ENCODE measurements around the gene CAND1.

CAND1 gene

DNA sequence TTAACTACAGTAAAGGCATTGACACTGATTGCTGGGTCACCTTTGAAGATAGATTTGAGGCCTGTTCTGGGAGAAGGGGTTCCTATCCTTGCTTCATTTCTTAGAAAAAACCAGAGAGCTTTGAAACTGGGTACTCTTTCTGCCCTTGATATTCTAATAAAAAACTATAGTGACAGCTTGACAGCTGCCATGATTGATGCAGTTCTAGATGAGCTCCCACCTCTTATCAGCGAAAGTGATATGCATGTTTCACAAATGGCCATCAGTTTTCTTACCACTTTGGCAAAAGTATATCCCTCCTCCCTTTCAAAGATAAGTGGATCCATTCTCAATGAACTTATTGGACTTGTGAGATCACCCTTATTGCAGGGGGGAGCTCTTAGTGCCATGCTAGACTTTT lies 36.4 kb downstream of the CAND1 start:
- TF ChIP-seq CTBP1 (IDR thresholded peaks at IDR 0.05; ENCODE audit: borderline replicate concordance): no peak
- TF ChIP-seq ELF4 (IDR thresholded peaks at IDR 0.05): no peak
- TF ChIP-seq TARDBP (IDR thresholded peaks at IDR 0.05): no peak
- TF ChIP-seq FOXA1 (IDR thresholded peaks at IDR 0.05): no peak
- TF ChIP-seq ARNT (IDR thresholded peaks at IDR 0.05): no peak
- TF ChIP-seq BHLHE40 (IDR thresholded peaks at IDR 0.05; ENCODE audit: borderline replicate concordance): no peak
- TF ChIP-seq FOXK2 (IDR thresholded peaks at IDR 0.05): no peak
- no peak for TF ChIP-seq SP1 (IDR thresholded peaks at IDR 0.05)
- TF ChIP-seq PKNOX1 (IDR thresholded peaks at IDR 0.05): no peak
- no peak for TF ChIP-seq L3MBTL2 (conservative IDR thresholded peaks at IDR 0.05)
- no peak for TF ChIP-seq HDGF (IDR thresholded peaks at IDR 0.05; ENCODE audit: borderline replicate concordance)
- no peak for TF ChIP-seq SUZ12 (IDR thresholded peaks at IDR 0.05)
- no peak for TF ChIP-seq ZNF384 (IDR thresholded peaks at IDR 0.05)
- no peak for TF ChIP-seq LEF1 (IDR thresholded peaks at IDR 0.05; ENCODE audit: borderline replicate concordance)
- POLR2A ChIA-PET: interaction anchor here (3.1 kb wide), 1 partner anchor 36 kb away, joined by 10 read pairs; the partner anchor contains the start of gene CAND1
- DNase-seq (ENCODE audit: extremely low spot score): no peak
- CTCF ChIA-PET: no interaction called here

GRCh38 chr12:67306712-67307111 lies 37.6 kb downstream of the CAND1 start:
- no peak for DNase-seq (ENCODE audit: extremely low spot score)
- TF ChIP-seq NFRKB (IDR thresholded peaks at IDR 0.05): no peak
- no peak for TF ChIP-seq FOXK2 (IDR thresholded peaks at IDR 0.05)
- TF ChIP-seq CTBP1 (IDR thresholded peaks at IDR 0.05; ENCODE audit: borderline replicate concordance): no peak
- no peak for TF ChIP-seq TARDBP (IDR thresholded peaks at IDR 0.05)
- TF ChIP-seq ELF4 (IDR thresholded peaks at IDR 0.05): no peak
- no peak for TF ChIP-seq SUZ12 (IDR thresholded peaks at IDR 0.05)
- TF ChIP-seq PKNOX1 (IDR thresholded peaks at IDR 0.05): no peak
- TF ChIP-seq BHLHE40 (IDR thresholded peaks at IDR 0.05; ENCODE audit: borderline replicate concordance): no peak
- TF ChIP-seq FOXM1 (IDR thresholded peaks at IDR 0.05; ENCODE audit: borderline replicate concordance): no peak
- no peak for TF ChIP-seq LEF1 (IDR thresholded peaks at IDR 0.05; ENCODE audit: borderline replicate concordance)
- TF ChIP-seq ARNT (IDR thresholded peaks at IDR 0.05): no peak
- TF ChIP-seq HDGF (IDR thresholded peaks at IDR 0.05; ENCODE audit: borderline replicate concordance): no peak
- TF ChIP-seq FOXA1 (IDR thresholded peaks at IDR 0.05): no peak
- no peak for TF ChIP-seq ZNF384 (IDR thresholded peaks at IDR 0.05)
- ChIA-PET POLR2A (interaction anchor here (3.1 kb wide), 1 partner anchor 37 kb away, joined by 10 read pairs; the partner anchor contains the start of gene CAND1), CTCF (no interaction called here)

GRCh38 chr12:67315661-67316060 lies 46.5 kb downstream of the CAND1 start:
- CTCF ChIA-PET: no interaction called here
- POLR2A ChIA-PET: interaction anchor here (1.5 kb wide), 1 partner anchor 47 kb away, joined by 4 read pairs; the partner anchor contains the start of gene CAND1
- DNase-seq (ENCODE audit: extremely low spot score): no peak
- no peak for TF ChIP-seq FOXK2 (IDR thresholded peaks at IDR 0.05)
- TF ChIP-seq BHLHE40 (IDR thresholded peaks at IDR 0.05; ENCODE audit: borderline replicate concordance): no peak
- TF ChIP-seq ARNT (IDR thresholded peaks at IDR 0.05): no peak
- no peak for TF ChIP-seq ELF4 (IDR thresholded peaks at IDR 0.05)
- TF ChIP-seq TARDBP (IDR thresholded peaks at IDR 0.05): no peak
- TF ChIP-seq L3MBTL2 (conservative IDR thresholded peaks at IDR 0.05): no peak
- no peak for TF ChIP-seq FOXM1 (IDR thresholded peaks at IDR 0.05; ENCODE audit: borderline replicate concordance)
- TF ChIP-seq FOXA1 (IDR thresholded peaks at IDR 0.05): no peak
- no peak for TF ChIP-seq CTBP1 (IDR thresholded peaks at IDR 0.05; ENCODE audit: borderline replicate concordance)
- TF ChIP-seq NFRKB (IDR thresholded peaks at IDR 0.05): no peak
- no peak for TF ChIP-seq SUZ12 (IDR thresholded peaks at IDR 0.05)
- no peak for TF ChIP-seq HDGF (IDR thresholded peaks at IDR 0.05; ENCODE audit: borderline replicate concordance)
- TF ChIP-seq LEF1 (IDR thresholded peaks at IDR 0.05; ENCODE audit: borderline replicate concordance): no peak
- TF ChIP-seq ZNF384 (IDR thresholded peaks at IDR 0.05): no peak

DNA sequence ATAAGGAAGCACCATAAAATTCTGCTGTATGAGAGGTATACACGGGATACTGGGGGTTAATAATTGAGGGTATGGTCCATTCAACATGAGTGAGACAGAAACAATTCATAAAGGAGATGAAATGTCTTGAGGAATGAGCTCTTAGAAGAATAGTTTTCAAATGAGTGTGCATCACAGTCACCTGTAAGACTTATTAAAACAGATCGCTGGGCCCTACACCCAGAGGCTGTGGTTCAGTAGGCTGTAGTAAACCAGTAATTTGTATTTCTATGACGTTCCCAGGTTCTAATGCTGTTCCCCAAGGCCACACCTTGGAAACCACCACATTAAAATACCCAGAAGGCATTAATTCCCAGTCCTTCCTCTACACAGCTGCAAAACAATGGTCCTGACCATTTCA lies 49.6 kb downstream of the CAND1 start:
- CTCF ChIA-PET: no interaction called here
- no peak for DNase-seq (ENCODE audit: extremely low spot score)
- TF ChIP-seq PKNOX1 (IDR thresholded peaks at IDR 0.05) (no peak), SP1 (IDR thresholded peaks at IDR 0.05) (no peak), ELF4 (IDR thresholded peaks at IDR 0.05) (no peak), BHLHE40 (IDR thresholded peaks at IDR 0.05; ENCODE audit: borderline replicate concordance) (no peak), HDGF (IDR thresholded peaks at IDR 0.05; ENCODE audit: borderline replicate concordance) (no peak), ARNT (IDR thresholded peaks at IDR 0.05) (no peak)
- POLR2A ChIA-PET: no interaction called here

- no peak for DNase-seq (ENCODE audit: extremely low spot score)
- ChIA-PET CTCF (no interaction called here), POLR2A (no interaction called here)
- no peak for TF ChIP-seq HDGF (IDR thresholded peaks at IDR 0.05; ENCODE audit: borderline replicate concordance)
- no peak for TF ChIP-seq CTBP1 (IDR thresholded peaks at IDR 0.05; ENCODE audit: borderline replicate concordance)
- no peak for TF ChIP-seq NFRKB (IDR thresholded peaks at IDR 0.05)
- no peak for TF ChIP-seq SUZ12 (IDR thresholded peaks at IDR 0.05)
- no peak for TF ChIP-seq ELF4 (IDR thresholded peaks at IDR 0.05)
- no peak for TF ChIP-seq FOXA1 (IDR thresholded peaks at IDR 0.05)
- TF ChIP-seq FOXK2 (IDR thresholded peaks at IDR 0.05): no peak
- no peak for TF ChIP-seq SP1 (IDR thresholded peaks at IDR 0.05)
- TF ChIP-seq ZNF384 (IDR thresholded peaks at IDR 0.05): no peak
- no peak for TF ChIP-seq TARDBP (IDR thresholded peaks at IDR 0.05)
- no peak for TF ChIP-seq PKNOX1 (IDR thresholded peaks at IDR 0.05)
- no peak for TF ChIP-seq ARNT (IDR thresholded peaks at IDR 0.05)
- TF ChIP-seq BHLHE40 (IDR thresholded peaks at IDR 0.05; ENCODE audit: borderline replicate concordance): no peak
- no peak for TF ChIP-seq L3MBTL2 (conservative IDR thresholded peaks at IDR 0.05)
- no peak for TF ChIP-seq FOXM1 (IDR thresholded peaks at IDR 0.05; ENCODE audit: borderline replicate concordance)
- TF ChIP-seq LEF1 (IDR thresholded peaks at IDR 0.05; ENCODE audit: borderline replicate concordance): no peak
Observed at GRCh38 chr12:67319936-67320335, 50.8 kb downstream of the CAND1 start.
